ENCODE measurements around the gene CD200R1L.

GRCh38 chr3:112813016-112813415 lies 33.6 kb downstream of the CD200R1L start:
- TF ChIP-seq, protein P1, sequence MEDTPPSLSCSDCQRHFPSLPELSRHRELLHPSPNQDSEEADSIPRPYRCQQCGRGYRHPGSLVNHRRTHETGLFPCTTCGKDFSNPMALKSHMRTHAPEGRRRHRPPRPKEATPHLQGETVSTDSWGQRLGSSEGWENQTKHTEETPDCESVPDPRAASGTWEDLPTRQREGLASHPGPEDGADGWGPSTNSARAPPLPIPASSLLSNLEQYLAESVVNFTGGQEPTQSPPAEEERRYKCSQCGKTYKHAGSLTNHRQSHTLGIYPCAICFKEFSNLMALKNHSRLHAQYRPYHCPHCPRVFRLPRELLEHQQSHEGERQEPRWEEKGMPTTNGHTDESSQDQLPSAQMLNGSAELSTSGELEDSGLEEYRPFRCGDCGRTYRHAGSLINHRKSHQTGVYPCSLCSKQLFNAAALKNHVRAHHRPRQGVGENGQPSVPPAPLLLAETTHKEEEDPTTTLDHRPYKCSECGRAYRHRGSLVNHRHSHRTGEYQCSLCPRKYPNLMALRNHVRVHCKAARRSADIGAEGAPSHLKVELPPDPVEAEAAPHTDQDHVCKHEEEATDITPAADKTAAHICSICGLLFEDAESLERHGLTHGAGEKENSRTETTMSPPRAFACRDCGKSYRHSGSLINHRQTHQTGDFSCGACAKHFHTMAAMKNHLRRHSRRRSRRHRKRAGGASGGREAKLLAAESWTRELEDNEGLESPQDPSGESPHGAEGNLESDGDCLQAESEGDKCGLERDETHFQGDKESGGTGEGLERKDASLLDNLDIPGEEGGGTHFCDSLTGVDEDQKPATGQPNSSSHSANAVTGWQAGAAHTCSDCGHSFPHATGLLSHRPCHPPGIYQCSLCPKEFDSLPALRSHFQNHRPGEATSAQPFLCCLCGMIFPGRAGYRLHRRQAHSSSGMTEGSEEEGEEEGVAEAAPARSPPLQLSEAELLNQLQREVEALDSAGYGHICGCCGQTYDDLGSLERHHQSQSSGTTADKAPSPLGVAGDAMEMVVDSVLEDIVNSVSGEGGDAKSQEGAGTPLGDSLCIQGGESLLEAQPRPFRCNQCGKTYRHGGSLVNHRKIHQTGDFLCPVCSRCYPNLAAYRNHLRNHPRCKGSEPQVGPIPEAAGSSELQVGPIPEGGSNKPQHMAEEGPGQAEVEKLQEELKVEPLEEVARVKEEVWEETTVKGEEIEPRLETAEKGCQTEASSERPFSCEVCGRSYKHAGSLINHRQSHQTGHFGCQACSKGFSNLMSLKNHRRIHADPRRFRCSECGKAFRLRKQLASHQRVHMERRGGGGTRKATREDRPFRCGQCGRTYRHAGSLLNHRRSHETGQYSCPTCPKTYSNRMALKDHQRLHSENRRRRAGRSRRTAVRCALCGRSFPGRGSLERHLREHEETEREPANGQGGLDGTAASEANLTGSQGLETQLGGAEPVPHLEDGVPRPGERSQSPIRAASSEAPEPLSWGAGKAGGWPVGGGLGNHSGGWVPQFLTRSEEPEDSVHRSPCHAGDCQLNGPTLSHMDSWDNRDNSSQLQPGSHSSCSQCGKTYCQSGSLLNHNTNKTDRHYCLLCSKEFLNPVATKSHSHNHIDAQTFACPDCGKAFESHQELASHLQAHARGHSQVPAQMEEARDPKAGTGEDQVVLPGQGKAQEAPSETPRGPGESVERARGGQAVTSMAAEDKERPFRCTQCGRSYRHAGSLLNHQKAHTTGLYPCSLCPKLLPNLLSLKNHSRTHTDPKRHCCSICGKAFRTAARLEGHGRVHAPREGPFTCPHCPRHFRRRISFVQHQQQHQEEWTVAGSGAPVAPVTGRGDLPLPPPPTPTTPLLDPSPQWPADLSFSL (CRISPR knock-in tag; IDR thresholded peaks at IDR 0.05), result no peak
- TF ChIP-seq CREB1 (IDR thresholded peaks at IDR 0.05) (no peak), CREB1 (CRISPR knock-in tag; IDR thresholded peaks at IDR 0.05) (no peak), BRD4 (CRISPR knock-in tag; IDR thresholded peaks at IDR 0.05) (no peak), CTCF (CRISPR knock-in tag; IDR thresholded peaks at IDR 0.05) (no peak), THAP11 (CRISPR knock-in tag; IDR thresholded peaks at IDR 0.05) (no peak), PHB2 (IDR thresholded peaks at IDR 0.05; ENCODE audit: partially characterized antibody) (no peak), ZNF761 (CRISPR knock-in tag; conservative IDR thresholded peaks at IDR 0.05) (no peak), JUNB (CRISPR knock-in tag; IDR thresholded peaks at IDR 0.05; ENCODE audit: borderline replicate concordance) (no peak), NCOA1 (CRISPR knock-in tag; IDR thresholded peaks at IDR 0.05) (no peak), PAWR (CRISPR knock-in tag; IDR thresholded peaks at IDR 0.05; ENCODE audit: borderline replicate concordance) (no peak), EZH2 (conservative IDR thresholded peaks at IDR 0.05; ENCODE audit: low read depth, low read length) (no peak), MAX (IDR thresholded peaks at IDR 0.05) (no peak)
